Activated CD4-positive, alpha-beta memory T cell treated with anti-CD3 and anti-CD28 coated beads for 36 hours (primary cell): Measurements from ENCODE around the gene ABCD1. TPM values are rescaled to one million over a fixed set of nuclear protein-coding genes. Genes with fewer than 3 reads are reported as not detected.
"Not testable (repeated sequence)": the region's sequence is repeated elsewhere in the genome, so short reads cannot be mapped to it uniquely, and the experiment has no call there.

Experiments
- CTCF ChIA-PET: fragments of 350-600 bp; sonication (Branson Sonifier 250); formaldehyde crosslinking; loops from one replicate; lab custom pipeline; 2021; ENCODE audit warnings: antibody characterized with exemption, inconsistent platforms; lab: Charles Lee
- POLR2A ChIA-PET: fragments of 350-600 bp; sonication (Branson Sonifier 250); formaldehyde crosslinking; loops from one replicate; lab custom pipeline; 2021; ENCODE audit warnings: antibody characterized with exemption; lab: Charles Lee
- DNase-seq: peaks from one replicate; pipeline ENCODE4 v3.0.0-alpha.2; 2020
- H3K27ac Mint-ChIP-seq: one replicate; pipeline ENCODE4 v1.8.0; 2021; ENCODE audit warnings: mixed read lengths
- H3K27me3 Mint-ChIP-seq: one replicate; pipeline ENCODE4 v1.8.0; 2021; ENCODE audit warnings: mixed read lengths
- H3K36me3 Mint-ChIP-seq: one replicate; pipeline ENCODE4 v1.8.0; 2021; ENCODE audit warnings: mixed read lengths
- H3K4me1 Mint-ChIP-seq: one replicate; pipeline ENCODE4 v1.8.0; 2021; ENCODE audit warnings: low read depth, mixed read lengths
- H3K4me3 Mint-ChIP-seq: one replicate; pipeline ENCODE4 v1.8.0; 2021; ENCODE audit warnings: mild to moderate bottlenecking, mixed read lengths
- H3K9me3 Mint-ChIP-seq: one replicate; pipeline ENCODE4 v1.8.0; 2021; ENCODE audit warnings: mixed read lengths
- intact Hi-C: fragments of 100-400 bp; cut with micrococcal nuclease; formaldehyde crosslinking; loops from one replicate; pipeline ENCODE4 v1.15.1; 2023
- total RNA-seq, 2 experiments: library from RNA; stranded (reverse); gene quantifications; one replicate each; pipeline ENCODE4 v1.2.3, GENCODE V29; 2021

Gene ABCD1
- total RNA-seq, 2 experiments from 2014 or later = 4.8 TPM

- Mint-ChIP-seq H3K9me3 (no peaks in the 10 kb centered on the region), H3K27ac (no peak overlapping the region), H3K36me3 (no peaks in the 10 kb centered on the region), H3K27me3 (peaks cover 2% of the 10 kb centered on the region), H3K4me1 (no peaks in the 10 kb centered on the region), H3K4me3 (no peak overlapping the region)
- no peak for DNase-seq
- intact Hi-C loops = no loop called here
- ChIA-PET POLR2A (no interaction called here), CTCF (no interaction called here)
Measured at GRCh38 chrX:153688911-153689590, 35.6 kb upstream of the ABCD1 start.

- DNase-seq = no peak
- intact Hi-C loops = no loop called here
- CTCF ChIA-PET = no interaction called here
- Mint-ChIP-seq H3K4me1 (no peaks in the 10 kb centered on the region), H3K36me3 (no peaks in the 10 kb centered on the region), H3K27ac (no peak overlapping the region), H3K9me3 (no peaks in the 10 kb centered on the region), H3K4me3 (no peak overlapping the region), H3K27me3 (peaks cover 2% of the 10 kb centered on the region)
- POLR2A ChIA-PET = no interaction called here
Measured at GRCh38 chrX:153689654-153690465, 34.8 kb upstream of the ABCD1 start.

- ChIA-PET POLR2A (no interaction called here), CTCF (no interaction called here)
- H3K9me3 Mint-ChIP-seq = no peaks in the 10 kb centered on the region
- H3K4me3 Mint-ChIP-seq = no peak overlapping the region
- DNase-seq = no peak
- intact Hi-C loops = no loop called here
- no peak overlapping the region for H3K27ac Mint-ChIP-seq
- H3K4me1 Mint-ChIP-seq = no peaks in the 10 kb centered on the region
- no peaks in the 10 kb centered on the region for H3K36me3 Mint-ChIP-seq
- H3K27me3 Mint-ChIP-seq = peaks cover 2% of the 10 kb centered on the region
Measured at GRCh38 chrX:153690466-153690865, 34.2 kb upstream of the ABCD1 start.

GRCh38 chrX:153691032-153691827 lies 33.4 kb upstream of the ABCD1 start:
- H3K9me3 Mint-ChIP-seq, H3K36me3 Mint-ChIP-seq, POLR2A ChIA-PET, H3K27me3 Mint-ChIP-seq, intact Hi-C loops, DNase-seq, CTCF ChIA-PET, H3K4me3 Mint-ChIP-seq, H3K4me1 Mint-ChIP-seq, H3K27ac Mint-ChIP-seq: not testable (repeated sequence)

GRCh38 chrX:153692003-153692402 lies 32.7 kb upstream of the ABCD1 start:
- H3K27ac Mint-ChIP-seq = no peak overlapping the region
- POLR2A ChIA-PET = no interaction called here
- no peak for DNase-seq
- no peaks in the 10 kb centered on the region for H3K36me3 Mint-ChIP-seq
- no peaks in the 10 kb centered on the region for H3K4me1 Mint-ChIP-seq
- CTCF ChIA-PET = no interaction called here
- no peaks in the 10 kb centered on the region for H3K9me3 Mint-ChIP-seq
- peaks cover 2% of the 10 kb centered on the region for H3K27me3 Mint-ChIP-seq
- intact Hi-C loops = no loop called here
- no peak overlapping the region for H3K4me3 Mint-ChIP-seq

- Mint-ChIP-seq H3K27ac (no peak overlapping the region), H3K27me3 (peaks cover 2% of the 10 kb centered on the region), H3K36me3 (no peaks in the 10 kb centered on the region), H3K4me1 (no peaks in the 10 kb centered on the region), H3K9me3 (no peaks in the 10 kb centered on the region), H3K4me3 (no peak overlapping the region)
- no peak for DNase-seq
- intact Hi-C loops = no loop called here
- ChIA-PET CTCF (no interaction called here), POLR2A (no interaction called here)
Measured at GRCh38 chrX:153692611-153693156, 32.0 kb upstream of the ABCD1 start.

GRCh38 chrX:153693216-153694086 lies 31.2 kb upstream of the ABCD1 start:
- peaks cover under 1% of the 10 kb centered on the region for H3K36me3 Mint-ChIP-seq
- ChIA-PET CTCF (no interaction called here), POLR2A (no interaction called here)
- no peak overlapping the region for H3K27ac Mint-ChIP-seq
- no peak for DNase-seq
- intact Hi-C loops = no loop called here
- H3K9me3 Mint-ChIP-seq = no peaks in the 10 kb centered on the region
- H3K27me3 Mint-ChIP-seq = peaks cover 2% of the 10 kb centered on the region
- H3K4me3 Mint-ChIP-seq = no peak overlapping the region
- no peaks in the 10 kb centered on the region for H3K4me1 Mint-ChIP-seq

GRCh38 chrX:153694256-153694655 lies 30.4 kb upstream of the ABCD1 start:
- H3K27ac Mint-ChIP-seq, DNase-seq, CTCF ChIA-PET, H3K27me3 Mint-ChIP-seq, POLR2A ChIA-PET, H3K4me1 Mint-ChIP-seq, H3K9me3 Mint-ChIP-seq, H3K36me3 Mint-ChIP-seq, H3K4me3 Mint-ChIP-seq, intact Hi-C loops: not testable (repeated sequence)

- no peaks in the 10 kb centered on the region for H3K9me3 Mint-ChIP-seq
- DNase-seq = no peak
- no peaks in the 10 kb centered on the region for H3K4me1 Mint-ChIP-seq
- POLR2A ChIA-PET = no interaction called here
- intact Hi-C loops = no loop called here
- CTCF ChIA-PET = no interaction called here
- H3K36me3 Mint-ChIP-seq = peaks cover 4% of the 10 kb centered on the region
- peaks cover under 1% of the 10 kb centered on the region for H3K27me3 Mint-ChIP-seq
- H3K4me3 Mint-ChIP-seq = no peak overlapping the region
- no peak overlapping the region for H3K27ac Mint-ChIP-seq
Measured at GRCh38 chrX:153694687-153695270, 29.9 kb upstream of the ABCD1 start.

GRCh38 chrX:153696100-153696499 lies 28.6 kb upstream of the ABCD1 start:
- no peaks in the 10 kb centered on the region for H3K27me3 Mint-ChIP-seq
- no peak overlapping the region for H3K4me3 Mint-ChIP-seq
- no peaks in the 10 kb centered on the region for H3K4me1 Mint-ChIP-seq
- CTCF ChIA-PET = no interaction called here
- intact Hi-C loops = no loop called here
- POLR2A ChIA-PET = no interaction called here
- no peak overlapping the region for H3K27ac Mint-ChIP-seq
- H3K36me3 Mint-ChIP-seq = peaks cover 4% of the 10 kb centered on the region
- no peaks in the 10 kb centered on the region for H3K9me3 Mint-ChIP-seq
- DNase-seq = no peak

- POLR2A ChIA-PET, H3K27ac Mint-ChIP-seq, H3K9me3 Mint-ChIP-seq, H3K36me3 Mint-ChIP-seq, H3K4me1 Mint-ChIP-seq, DNase-seq, H3K4me3 Mint-ChIP-seq, CTCF ChIA-PET, intact Hi-C loops, H3K27me3 Mint-ChIP-seq: not testable (repeated sequence)
Measured at GRCh38 chrX:153696538-153696937, 28.1 kb upstream of the ABCD1 start.
